Motor neuron (in vitro differentiated cells): Measurements from ENCODE around the gene CLIC1. TPM values are rescaled to one million over a fixed set of nuclear protein-coding genes. Genes with fewer than 3 reads are reported as not detected.
A peak's percentile ranks its signal among the peaks of the same experiment; 100 is the strongest.

ENCODE experiments used
- ATAC-seq, 8 experiments: fragments of 200-7000 bp; cut with Tn5 transposase; replicated peaks in 6 of 8; 2 replicates each; pipeline ENCODE4 v1.8.0; 2021; ENCODE audit warnings: mild to moderate bottlenecking in 8 of 8, moderate library complexity in 8 of 8
- H3K27ac ChIP-seq, 2 donors: fragments of 250-450 bp; sonication (Bioruptor Pico); 2 replicates each; pipeline ENCODE4 v1.9.0; 2021; ENCODE audit warnings: antibody characterized with exemption in 2 of 2, mild to moderate bottlenecking in 2 of 2, moderate library complexity in 1 of 2
- H3K4me1 ChIP-seq, 2 donors: fragments of 250-450 bp; sonication (Bioruptor Pico); replicated peaks in 1 of 2; 2 replicates each; pipeline ENCODE4 v1.6.1; 2021; ENCODE audit warnings: antibody characterized with exemption in 2 of 2, mild to moderate bottlenecking in 2 of 2, moderate library complexity in 1 of 2
- H3K4me3 ChIP-seq, 5 donors: fragments of 250-450 bp; sonication (Bioruptor Pico); 2 replicates each; pipeline ENCODE4 v1.9.0; 2021; ENCODE audit warnings: antibody characterized with exemption in 5 of 5, mild to moderate bottlenecking in 5 of 5, moderate library complexity in 4 of 5
- WGBS, 10 experiments: fragments of 450-650 bp; shearing (Covaris generic); methylation state at CpG; one replicate each; pipeline ENCODE4 v1.0.0; 2022; 5-methylcytosine and 5-hydroxymethylcytosine counted together
- in situ Hi-C, 9 experiments: fragments of 400-800 bp; cut with MboI; loops; one replicate each; pipeline ENCODE4 v1.15.0; 2021; ENCODE audit warnings: low sequenced_read_pairs in 9 of 9, low pct_unique_long_range_greater_than_20kb in 2 of 9; ENCODE audit not compliant: unreplicated experiment in 9 of 9
- total RNA-seq, 8 experiments: library from RNA; unstranded; fragments of 300-600 nt; gene quantifications; 2 replicates each; pipeline versions ENCODE4 v1.2.3 to v1.2.4, GENCODE V29; 2022

CLIC1 gene
- total RNA-seq, 8 experiments from 2014 or later = 73.5 to 627 (median 176) TPM

- H3K4me1 ChIP-seq = peaks cover 17 to 29% of the 10 kb centered on the region in 2 donors
- no peak overlapping the region for H3K4me3 ChIP-seq
- WGBS, 10 experiments = 17 to 100% (median 79%) methylated on average over 1 to 4 of the region's 4 CpGs; no CpG with 5 or more reads in 4 of the 10 experiments
- no peak overlapping the region for H3K27ac ChIP-seq
- in situ Hi-C loops = no loop called here
- peak in 1 of 8 experiments; percentile 29 for ATAC-seq
Observed at GRCh38 chr6:31764198-31764597, 27.9 kb upstream of the CLIC1 start.

- peak overlapping the region; percentile 26 to 79 for H3K27ac ChIP-seq
- 0% methylated on average over 1 of the region's 1 CpG; no CpG with 5 or more reads in 7 of the 10 experiments for WGBS, 10 experiments
Observed at GRCh38 chr6:31763619-31763940, 27.2 kb upstream of the CLIC1 start.

GRCh38 chr6:31762878-31763618 lies 26.7 kb upstream of the CLIC1 start:
- in situ Hi-C loops = no loop called here

More at GRCh38 chr6:31763619-31763940, 27.2 kb upstream of the CLIC1 start:
- ATAC-seq = peak; percentile 93 to 98 (median 96)
- Histone ChIP-seq H3K4me3 (no peak overlapping the region), H3K4me1 (peaks cover 17 to 29% of the 10 kb centered on the region in 2 donors)
- in situ Hi-C loops = no loop called here

GRCh38 chr6:31762356-31762755 lies 26.0 kb upstream of the CLIC1 start, which contains the start of gene SAPCD1:
SAPCD1 (plus strand) TSS chr6:31762656; CDS start chr6:31763055, 399 bp downstream.
- H3K4me1 ChIP-seq = peaks cover 17 to 29% of the 10 kb centered on the region in 2 donors
- no peak within 1 kb of the TSS for H3K4me3 ChIP-seq
- no peak for ATAC-seq
- 67 to 94% (median 81%) methylated on average over 2 to 4 of the region's 4 CpGs; no CpG with 5 or more reads in 2 of the 10 experiments for WGBS, 10 experiments
- in situ Hi-C loops = no loop called here
- peak within 1 kb of the TSS; percentile 26 to 79 for H3K27ac ChIP-seq

More at GRCh38 chr6:31762878-31763618, 26.7 kb upstream of the CLIC1 start:
- ATAC-seq = peak in 7 of 8 experiments; percentile 26 to 62 (median 56)
- H3K4me3 ChIP-seq = no peak overlapping the region
- peaks cover 17 to 29% of the 10 kb centered on the region in 2 donors for H3K4me1 ChIP-seq
- 36 to 100% (median 71%) methylated on average over 1 to 4 of the region's 8 CpGs; no CpG with 5 or more reads in 5 of the 10 experiments for WGBS, 10 experiments
- H3K27ac ChIP-seq = peak overlapping the region; percentile 26 to 79

GRCh38 chr6:31761343-31761742 lies 25.0 kb upstream of the CLIC1 start:
- WGBS, 10 experiments = 91 to 100% (median 93%) methylated on average over 2 to 7 of the region's 8 CpGs; no CpG with 5 or more reads in 7 of the 10 experiments
- in situ Hi-C loops = no loop called here
- no peak for ATAC-seq
- Histone ChIP-seq H3K27ac (no peak overlapping the region), H3K4me3 (no peak overlapping the region), H3K4me1 (peaks cover 13 to 25% of the 10 kb centered on the region in 2 donors)

GRCh38 chr6:31760790-31761189 lies 24.5 kb upstream of the CLIC1 start:
- WGBS, 10 experiments = 85 to 100% (median 100%) methylated on average over 1 to 5 of the region's 5 CpGs
- H3K4me3 ChIP-seq = no peak overlapping the region
- no peak overlapping the region for H3K27ac ChIP-seq
- in situ Hi-C loops = no loop called here
- no peak for ATAC-seq
- H3K4me1 ChIP-seq = peaks cover 12 to 20% of the 10 kb centered on the region in 2 donors

GRCh38 chr6:31758281-31758680 lies 22.0 kb upstream of the CLIC1 start:
- ATAC-seq = no peak
- peaks cover 2 to 7% of the 10 kb centered on the region in 2 donors for H3K4me1 ChIP-seq
- no peak overlapping the region for H3K27ac ChIP-seq
- H3K4me3 ChIP-seq = no peak overlapping the region
- in situ Hi-C loops = no loop called here
- 92 to 100% (median 100%) methylated on average over 1 to 2 of the region's 2 CpGs; no CpG with 5 or more reads in 7 of the 10 experiments for WGBS, 10 experiments

GRCh38 chr6:31752739-31753319 lies 16.5 kb upstream of the CLIC1 start:
- Histone ChIP-seq H3K4me1 (no peaks in the 10 kb centered on the region), H3K27ac (no peak overlapping the region), H3K4me3 (no peak overlapping the region)
- in situ Hi-C loops = no loop called here
- ATAC-seq = peak in 3 of 8 experiments; percentile 50 to 90 (median 70)
- 15 to 100% (median 72%) methylated on average over 2 to 7 of the region's 8 CpGs; no CpG with 5 or more reads in 1 of the 10 experiments for WGBS, 10 experiments

GRCh38 chr6:31750411-31751022 lies 14.2 kb upstream of the CLIC1 start:
- WGBS, 10 experiments = 67 to 100% (median 97%) methylated on average over 1 to 7 of the region's 7 CpGs; no CpG with 5 or more reads in 3 of the 10 experiments
- no peak overlapping the region for H3K27ac ChIP-seq
- in situ Hi-C loops = no loop called here
- ATAC-seq = no peak
- H3K4me1 ChIP-seq = no peaks in the 10 kb centered on the region
- no peak overlapping the region for H3K4me3 ChIP-seq

GRCh38 chr6:31749301-31750036 lies 13.1 kb upstream of the CLIC1 start:
- ATAC-seq = peak in 1 of 8 experiments; percentile 53
- Histone ChIP-seq H3K4me3 (no peak overlapping the region), H3K4me1 (no peaks in the 10 kb centered on the region), H3K27ac (no peak overlapping the region)
- 79 to 100% (median 96%) methylated on average over 1 to 8 of the region's 8 CpGs for WGBS, 10 experiments
- in situ Hi-C loops = no loop called here

- 50 to 100% (median 82%) methylated on average over 1 of the region's 1 CpG; no CpG with 5 or more reads in 4 of the 10 experiments for WGBS, 10 experiments
- in situ Hi-C loops = no loop called here
- no peak for ATAC-seq
- H3K4me1 ChIP-seq = peaks cover 0 to 4% of the 10 kb centered on the region in 2 donors
- H3K4me3 ChIP-seq = no peak overlapping the region
- no peak overlapping the region for H3K27ac ChIP-seq
Observed at GRCh38 chr6:31744422-31744821, 8.1 kb upstream of the CLIC1 start.

- Histone ChIP-seq H3K4me1 (peaks cover 11 to 18% of the 10 kb centered on the region in 2 donors), H3K4me3 (no peak overlapping the region), H3K27ac (no peak overlapping the region)
- 70 to 100% (median 94%) methylated on average over 1 to 3 of the region's 3 CpGs; no CpG with 5 or more reads in 2 of the 10 experiments for WGBS, 10 experiments
- in situ Hi-C loops = no loop called here
- no peak for ATAC-seq
Observed at GRCh38 chr6:31742894-31743293, 6.6 kb upstream of the CLIC1 start.
